GM19452 (cell line): ENCODE measurements around the gene ZNF687.
A peak's percentile ranks its signal among the peaks of the same experiment; 100 is the strongest.

ENCODE experiments used
- ATAC-seq: cut with Tn5 transposase; IDR thresholded peaks from one replicate; pipeline ENCODE4 v1.9.1; 2021; ENCODE audit not compliant: unreplicated experiment

The ZNF687 gene

GRCh38 chr1:151281225-151281968, 702 bp upstream of the ZNF687 start:
- ATAC-seq: peak; percentile 39

GRCh38 chr1:151282883-151283725, 1.0 kb downstream of the ZNF687 start:
- no peak for ATAC-seq

GRCh38 chr1:151284013-151284577, 2.0 kb downstream of the ZNF687 start:
- no peak for ATAC-seq

- no peak for ATAC-seq
These were observed 4.7 kb downstream of the ZNF687 start for GRCh38 chr1:151286619-151287340.

- no peak for ATAC-seq
These were observed 5.2 kb downstream of the ZNF687 start for GRCh38 chr1:151287341-151287699.

- no peak for ATAC-seq
These were observed 5.8 kb downstream of the ZNF687 start for GRCh38 chr1:151287767-151288500.

GRCh38 chr1:151288502-151288901, 6.4 kb downstream of the ZNF687 start:
- no peak for ATAC-seq

GRCh38 chr1:151289080-151289935, 7.2 kb downstream of the ZNF687 start:
- ATAC-seq: no peak

GRCh38 chr1:151289991-151290708, 8.1 kb downstream of the ZNF687 start:
- ATAC-seq: no peak

GRCh38 chr1:151290709-151291303, 8.7 kb downstream of the ZNF687 start:
- ATAC-seq: no peak

GRCh38 chr1:151292207-151293030, 10.3 kb downstream of the ZNF687 start:
- no peak for ATAC-seq

- ATAC-seq: no peak
These were observed 11.0 kb downstream of the ZNF687 start for GRCh38 chr1:151293093-151293492.

- no peak for ATAC-seq
These were observed 12.8 kb downstream of the ZNF687 start for GRCh38 chr1:151294742-151295462.

- ATAC-seq: no peak
These were observed 27.8 kb downstream of the ZNF687 start for GRCh38 chr1:151309811-151310323.

GRCh38 chr1:151311011-151311410, 28.9 kb downstream of the ZNF687 start:
- no peak for ATAC-seq

- ATAC-seq: no peak
These were observed 29.7 kb downstream of the ZNF687 start for GRCh38 chr1:151311589-151312331.
